ENCODE results near the gene FKBP15.
"Not testable (repeated sequence)": the region's sequence is repeated elsewhere in the genome, so short reads cannot be mapped to it uniquely, and the experiment has no call there.

The FKBP15 gene

GRCh38 chr9:113238202-113238858, 17.3 kb upstream of the FKBP15 start:
- Histone ChIP-seq H3K27me3 (ENCODE audit: low read depth, low read length) (no peaks in the 10 kb centered on the region), H3K9ac (ENCODE audit: low read length) (no peak overlapping the region), H3K79me2 (ENCODE audit: low read length) (0 out of 2 replicates have a peak, but pooled peaks cover 2% of the 10 kb centered on the region), H3K36me3 (replicated peaks; ENCODE audit: low read depth, low read length) (no peaks in the 10 kb centered on the region), H3K9me3 (ENCODE audit: insufficient read depth, low read length) (no peaks in the 10 kb centered on the region), H3K4me2 (ENCODE audit: low read length) (no peak overlapping the region), H2AFZ (ENCODE audit: low read depth, low read length) (no peak overlapping the region), H3K4me1 (ENCODE audit: low read length) (peaks cover 2% of the 10 kb centered on the region), H3K4me3 (ENCODE audit: low read length) (no peak overlapping the region), H4K20me1 (ENCODE audit: insufficient read depth, low read length) (peaks cover 15% of the 10 kb centered on the region), H3K27ac (ENCODE audit: low read length) (no peak overlapping the region)
- TF ChIP-seq EZH2phosphoT487 (IDR thresholded peaks at IDR 0.05; ENCODE audit: low read depth), result no peak
- TF ChIP-seq, protein P1, sequence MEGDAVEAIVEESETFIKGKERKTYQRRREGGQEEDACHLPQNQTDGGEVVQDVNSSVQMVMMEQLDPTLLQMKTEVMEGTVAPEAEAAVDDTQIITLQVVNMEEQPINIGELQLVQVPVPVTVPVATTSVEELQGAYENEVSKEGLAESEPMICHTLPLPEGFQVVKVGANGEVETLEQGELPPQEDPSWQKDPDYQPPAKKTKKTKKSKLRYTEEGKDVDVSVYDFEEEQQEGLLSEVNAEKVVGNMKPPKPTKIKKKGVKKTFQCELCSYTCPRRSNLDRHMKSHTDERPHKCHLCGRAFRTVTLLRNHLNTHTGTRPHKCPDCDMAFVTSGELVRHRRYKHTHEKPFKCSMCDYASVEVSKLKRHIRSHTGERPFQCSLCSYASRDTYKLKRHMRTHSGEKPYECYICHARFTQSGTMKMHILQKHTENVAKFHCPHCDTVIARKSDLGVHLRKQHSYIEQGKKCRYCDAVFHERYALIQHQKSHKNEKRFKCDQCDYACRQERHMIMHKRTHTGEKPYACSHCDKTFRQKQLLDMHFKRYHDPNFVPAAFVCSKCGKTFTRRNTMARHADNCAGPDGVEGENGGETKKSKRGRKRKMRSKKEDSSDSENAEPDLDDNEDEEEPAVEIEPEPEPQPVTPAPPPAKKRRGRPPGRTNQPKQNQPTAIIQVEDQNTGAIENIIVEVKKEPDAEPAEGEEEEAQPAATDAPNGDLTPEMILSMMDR (IDR thresholded peaks at IDR 0.05; ENCODE audit: low read depth, low read length), result no peak

DNA sequence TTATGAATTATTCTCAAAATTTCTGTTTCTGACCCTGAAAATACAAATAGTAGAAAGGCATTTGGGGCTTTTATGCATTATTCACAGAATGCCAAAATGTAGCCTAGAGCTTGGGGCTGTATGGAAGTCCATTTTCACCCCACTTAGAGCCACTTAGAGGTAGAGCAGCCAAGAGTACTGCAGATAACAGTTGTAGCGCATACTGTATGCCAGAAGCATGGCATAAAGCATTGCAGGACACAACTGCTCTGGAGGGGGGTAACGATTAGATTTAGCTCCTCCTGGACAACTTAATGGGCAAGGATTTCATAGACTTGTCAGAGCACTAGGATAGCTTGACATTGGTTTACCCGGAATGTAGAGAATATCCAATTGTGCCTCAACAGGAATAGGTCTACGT, 15.9 kb upstream of the FKBP15 start:
- Histone ChIP-seq H3K9ac (ENCODE audit: low read length) (no peak overlapping the region), H3K79me2 (ENCODE audit: low read length) (0 out of 2 replicates have a peak, but pooled peaks cover 2% of the 10 kb centered on the region), H3K27me3 (ENCODE audit: low read depth, low read length) (no peaks in the 10 kb centered on the region), H3K9me3 (ENCODE audit: insufficient read depth, low read length) (no peaks in the 10 kb centered on the region), H3K36me3 (replicated peaks; ENCODE audit: low read depth, low read length) (no peaks in the 10 kb centered on the region), H2AFZ (ENCODE audit: low read depth, low read length) (no peak overlapping the region), H4K20me1 (ENCODE audit: insufficient read depth, low read length) (peaks cover 19% of the 10 kb centered on the region), H3K27ac (ENCODE audit: low read length) (no peak overlapping the region), H3K4me3 (ENCODE audit: low read length) (no peak overlapping the region), H3K4me1 (ENCODE audit: low read length) (peaks cover 15% of the 10 kb centered on the region), H3K4me2 (ENCODE audit: low read length) (no peak overlapping the region)
- TF ChIP-seq EZH2phosphoT487 (IDR thresholded peaks at IDR 0.05; ENCODE audit: low read depth), result no peak
- TF ChIP-seq, protein P1 (IDR thresholded peaks at IDR 0.05; ENCODE audit: low read depth, low read length), result no peak

DNA sequence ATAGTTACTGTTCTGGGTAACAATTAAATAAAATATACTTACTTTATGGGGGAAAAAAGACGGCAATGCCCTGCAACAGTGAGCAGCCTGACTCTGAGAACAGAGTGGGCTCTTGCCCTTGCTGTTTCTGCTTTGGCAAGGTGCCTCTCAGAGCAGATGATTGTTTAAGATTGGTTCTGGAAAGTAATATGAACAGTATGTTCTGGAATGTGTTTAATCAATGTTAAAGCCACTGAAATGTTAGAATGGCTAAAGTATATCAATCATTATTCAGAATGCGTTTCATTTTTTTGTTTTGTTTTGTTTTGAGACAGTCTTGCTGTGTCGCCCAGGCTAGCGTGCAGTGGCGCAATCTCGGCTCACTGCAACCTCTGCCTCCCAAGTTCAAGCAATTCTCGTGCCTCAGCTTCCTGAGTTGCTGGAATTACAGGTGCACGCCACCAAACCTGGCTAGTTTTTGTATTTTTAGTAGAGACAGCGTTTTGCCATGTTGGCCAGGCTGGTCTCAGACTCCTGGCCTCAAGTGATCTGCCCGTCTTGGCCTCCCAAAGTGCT, 14.7 kb upstream of the FKBP15 start:
- not testable (repeated sequence) for H2AFZ ChIP-seq (ENCODE audit: low read depth, low read length); H3K4me2 ChIP-seq (ENCODE audit: low read length); H3K4me3 ChIP-seq (ENCODE audit: low read length); H3K36me3 ChIP-seq (replicated peaks; ENCODE audit: low read depth, low read length); H3K79me2 ChIP-seq (ENCODE audit: low read length); H3K27me3 ChIP-seq (ENCODE audit: low read depth, low read length); H3K9ac ChIP-seq (ENCODE audit: low read length); H3K9me3 ChIP-seq (ENCODE audit: insufficient read depth, low read length); H3K27ac ChIP-seq (ENCODE audit: low read length)
- H3K4me1 ChIP-seq (ENCODE audit: low read length), result peaks cover 18% of the 10 kb centered on the region
- H4K20me1 ChIP-seq (ENCODE audit: insufficient read depth, low read length), result peaks cover 15% of the 10 kb centered on the region

GRCh38 chr9:113231701-113232100, 10.6 kb upstream of the FKBP15 start:
- H3K4me3 ChIP-seq (ENCODE audit: low read length), result no peak overlapping the region
- peaks cover 8% of the 10 kb centered on the region for H3K36me3 ChIP-seq (replicated peaks; ENCODE audit: low read depth, low read length)
- H3K4me1 ChIP-seq (ENCODE audit: low read length), result peaks cover 30% of the 10 kb centered on the region

More at GRCh38 chr9:113231701-113232100, 10.6 kb upstream of the FKBP15 start:
- Histone ChIP-seq H3K27ac (ENCODE audit: low read length) (no peak overlapping the region), H2AFZ (ENCODE audit: low read depth, low read length) (no peak overlapping the region), H3K27me3 (ENCODE audit: low read depth, low read length) (no peaks in the 10 kb centered on the region), H4K20me1 (ENCODE audit: insufficient read depth, low read length) (peaks cover 23% of the 10 kb centered on the region), H3K9me3 (ENCODE audit: insufficient read depth, low read length) (no peaks in the 10 kb centered on the region), H3K9ac (ENCODE audit: low read length) (no peak overlapping the region), H3K4me2 (ENCODE audit: low read length) (no peak overlapping the region), H3K79me2 (ENCODE audit: low read length) (peaks cover 9% of the 10 kb centered on the region; the same call in 1 of the 2 replicates)
- TF ChIP-seq, protein P1 (IDR thresholded peaks at IDR 0.05; ENCODE audit: low read depth, low read length), result no peak
- no peak for TF ChIP-seq EZH2phosphoT487 (IDR thresholded peaks at IDR 0.05; ENCODE audit: low read depth)
